NT2/D1 (cell line): ENCODE results near the gene DHRS7B.

Source experiments
- SUZ12 ChIP-seq: IDR thresholded peaks from 2 replicates; pipeline ENCODE4 v1.6.1; 2011; ENCODE audit not compliant: insufficient read length, insufficient read depth; ENCODE audit errors: extremely low read depth
- ZNF274 ChIP-seq: IDR thresholded peaks from 2 replicates; pipeline ENCODE4 v1.6.1; 2011; ENCODE audit warnings: mild to moderate bottlenecking, low read depth, low read length

- TF ChIP-seq ZNF274 (no peak), SUZ12 (no peak)
Measured at GRCh38 chr17:21077281-21077680, 49.5 kb upstream of the DHRS7B start.
